ENCODE data around the gene NEO1. TPM values are rescaled to one million over a fixed set of nuclear protein-coding genes. Genes with fewer than 3 reads are reported as not detected.
A peak's percentile ranks its signal among the peaks of the same experiment; 100 is the strongest.

Gene NEO1
- polyA plus RNA-seq, 2 of the 4 experiments (the other 2 are of a cell fraction), result 29.1 to 30.3 TPM

GRCh38 chr15:73287019-73287418 lies 234.8 kb downstream of the NEO1 start:
- ATAC-seq (no peak), FAIRE-seq (peak; percentile 23), DNase-seq (ENCODE audit: low read depth in 1 of 2, low spot score in 1 of 2) (no peak)
- H3K4me1 ChIP-seq, result no peaks in the 10 kb centered on the region
- H3K4me3 ChIP-seq, result no peak overlapping the region
- no peak overlapping the region for H3K27ac ChIP-seq
- H3K9me3 ChIP-seq, result no peaks in the 10 kb centered on the region
- ChIA-PET POLR2A (no interaction called here), CTCF (interaction anchor here (0.9 to 10.1 kb wide), 3 partner anchors 10 to 23 kb away, joined by 6 to 112 read pairs (median 23); no protein-coding TSS in a partner anchor)
- 17% methylated on average over 1 of the region's 1 CpG for WGBS (ENCODE audit: missing lambda C conversion rate)
- no peak overlapping the region for H3K4me2 ChIP-seq
- no peak for TF ChIP-seq MAZ (IDR thresholded peaks at IDR 0.05; ENCODE audit: borderline replicate concordance, low read depth, low read length)
- TF ChIP-seq, protein P1, sequence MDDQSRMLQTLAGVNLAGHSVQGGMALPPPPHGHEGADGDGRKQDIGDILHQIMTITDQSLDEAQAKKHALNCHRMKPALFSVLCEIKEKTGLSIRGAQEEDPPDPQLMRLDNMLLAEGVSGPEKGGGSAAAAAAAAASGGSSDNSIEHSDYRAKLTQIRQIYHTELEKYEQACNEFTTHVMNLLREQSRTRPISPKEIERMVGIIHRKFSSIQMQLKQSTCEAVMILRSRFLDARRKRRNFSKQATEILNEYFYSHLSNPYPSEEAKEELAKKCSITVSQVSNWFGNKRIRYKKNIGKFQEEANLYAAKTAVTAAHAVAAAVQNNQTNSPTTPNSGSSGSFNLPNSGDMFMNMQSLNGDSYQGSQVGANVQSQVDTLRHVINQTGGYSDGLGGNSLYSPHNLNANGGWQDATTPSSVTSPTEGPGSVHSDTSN (IDR thresholded peaks at IDR 0.05), result no peak
- no peak for TF ChIP-seq RARB (CRISPR knock-in tag; IDR thresholded peaks at IDR 0.05)
- TF ChIP-seq FOSB (CRISPR knock-in tag; IDR thresholded peaks at IDR 0.05), result no peak
- no peak for TF ChIP-seq MYC (IDR thresholded peaks at IDR 0.05; ENCODE audit: borderline replicate concordance, low read length)
- no peak for TF ChIP-seq JUNB (IDR thresholded peaks at IDR 0.05)
- TF ChIP-seq, protein P2, sequence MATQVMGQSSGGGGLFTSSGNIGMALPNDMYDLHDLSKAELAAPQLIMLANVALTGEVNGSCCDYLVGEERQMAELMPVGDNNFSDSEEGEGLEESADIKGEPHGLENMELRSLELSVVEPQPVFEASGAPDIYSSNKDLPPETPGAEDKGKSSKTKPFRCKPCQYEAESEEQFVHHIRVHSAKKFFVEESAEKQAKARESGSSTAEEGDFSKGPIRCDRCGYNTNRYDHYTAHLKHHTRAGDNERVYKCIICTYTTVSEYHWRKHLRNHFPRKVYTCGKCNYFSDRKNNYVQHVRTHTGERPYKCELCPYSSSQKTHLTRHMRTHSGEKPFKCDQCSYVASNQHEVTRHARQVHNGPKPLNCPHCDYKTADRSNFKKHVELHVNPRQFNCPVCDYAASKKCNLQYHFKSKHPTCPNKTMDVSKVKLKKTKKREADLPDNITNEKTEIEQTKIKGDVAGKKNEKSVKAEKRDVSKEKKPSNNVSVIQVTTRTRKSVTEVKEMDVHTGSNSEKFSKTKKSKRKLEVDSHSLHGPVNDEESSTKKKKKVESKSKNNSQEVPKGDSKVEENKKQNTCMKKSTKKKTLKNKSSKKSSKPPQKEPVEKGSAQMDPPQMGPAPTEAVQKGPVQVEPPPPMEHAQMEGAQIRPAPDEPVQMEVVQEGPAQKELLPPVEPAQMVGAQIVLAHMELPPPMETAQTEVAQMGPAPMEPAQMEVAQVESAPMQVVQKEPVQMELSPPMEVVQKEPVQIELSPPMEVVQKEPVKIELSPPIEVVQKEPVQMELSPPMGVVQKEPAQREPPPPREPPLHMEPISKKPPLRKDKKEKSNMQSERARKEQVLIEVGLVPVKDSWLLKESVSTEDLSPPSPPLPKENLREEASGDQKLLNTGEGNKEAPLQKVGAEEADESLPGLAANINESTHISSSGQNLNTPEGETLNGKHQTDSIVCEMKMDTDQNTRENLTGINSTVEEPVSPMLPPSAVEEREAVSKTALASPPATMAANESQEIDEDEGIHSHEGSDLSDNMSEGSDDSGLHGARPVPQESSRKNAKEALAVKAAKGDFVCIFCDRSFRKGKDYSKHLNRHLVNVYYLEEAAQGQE (IDR thresholded peaks at IDR 0.05), result no peak
- TF ChIP-seq, protein P3, sequence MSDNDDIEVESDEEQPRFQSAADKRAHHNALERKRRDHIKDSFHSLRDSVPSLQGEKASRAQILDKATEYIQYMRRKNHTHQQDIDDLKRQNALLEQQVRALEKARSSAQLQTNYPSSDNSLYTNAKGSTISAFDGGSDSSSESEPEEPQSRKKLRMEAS (IDR thresholded peaks at IDR 0.05), result no peak
- no peak for TF ChIP-seq HOXB13 (CRISPR knock-in tag; IDR thresholded peaks at IDR 0.05; ENCODE audit: low read depth)
- no peak for TF ChIP-seq HMGXB4 (CRISPR knock-in tag; IDR thresholded peaks at IDR 0.05; ENCODE audit: borderline replicate concordance)

GRCh38 chr15:73291441-73291840 lies 239.2 kb downstream of the NEO1 start:
- ChIA-PET POLR2A (no interaction called here), CTCF (interaction anchor here (0.5 to 2.4 kb wide), 8 partner anchors 8 to 345 kb away, joined by 3 to 11 read pairs (median 3); no protein-coding TSS in a partner anchor)
- Histone ChIP-seq H3K4me3 (no peak overlapping the region), H3K4me1 (no peaks in the 10 kb centered on the region), H3K9me3 (no peaks in the 10 kb centered on the region), H3K4me2 (no peak overlapping the region), H3K27ac (no peak overlapping the region)
- no peak for DNase-seq (ENCODE audit: low read depth in 1 of 2, low spot score in 1 of 2)
- no peak for ATAC-seq
- FAIRE-seq, result no peak
- WGBS (ENCODE audit: missing lambda C conversion rate), result 92% methylated on average over 1 of the region's 1 CpG
- no peak for TF ChIP-seq POLR2A (IDR thresholded peaks at IDR 0.05; ENCODE audit: low read length)
- no peak for TF ChIP-seq ESRRA (IDR thresholded peaks at IDR 0.05; ENCODE audit: borderline replicate concordance, low read length)
- TF ChIP-seq HMGXB4 (CRISPR knock-in tag; IDR thresholded peaks at IDR 0.05; ENCODE audit: borderline replicate concordance), result no peak
- TF ChIP-seq ZNF302 (CRISPR knock-in tag; IDR thresholded peaks at IDR 0.05), result no peak
- no peak for TF ChIP-seq RARB (CRISPR knock-in tag; IDR thresholded peaks at IDR 0.05)
- TF ChIP-seq KDM1A (IDR thresholded peaks at IDR 0.05; ENCODE audit: low read depth), result no peak
- no peak for TF ChIP-seq NR3C1 (IDR thresholded peaks at IDR 0.05)
- no peak for TF ChIP-seq NFE2L2 (conservative IDR thresholded peaks at IDR 0.05; ENCODE audit: low read length)
- TF ChIP-seq, protein P4, sequence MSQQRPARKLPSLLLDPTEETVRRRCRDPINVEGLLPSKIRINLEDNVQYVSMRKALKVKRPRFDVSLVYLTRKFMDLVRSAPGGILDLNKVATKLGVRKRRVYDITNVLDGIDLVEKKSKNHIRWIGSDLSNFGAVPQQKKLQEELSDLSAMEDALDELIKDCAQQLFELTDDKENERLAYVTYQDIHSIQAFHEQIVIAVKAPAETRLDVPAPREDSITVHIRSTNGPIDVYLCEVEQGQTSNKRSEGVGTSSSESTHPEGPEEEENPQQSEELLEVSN (IDR thresholded peaks at IDR 0.05; ENCODE audit: borderline replicate concordance, low read depth), result no peak
- no peak for TF ChIP-seq MAZ (IDR thresholded peaks at IDR 0.05; ENCODE audit: borderline replicate concordance, low read depth, low read length)
- TF ChIP-seq POLR2AphosphoS2 (conservative IDR thresholded peaks at IDR 0.05; ENCODE audit: low read length), result no peak
- no peak for TF ChIP-seq HEYL (CRISPR knock-in tag; IDR thresholded peaks at IDR 0.05)
- no peak for TF ChIP-seq TP53 (CRISPR knock-in tag; IDR thresholded peaks at IDR 0.05)
